Activated CD8-positive, alpha-beta T cell treated with anti-CD3 and anti-CD28 coated beads for 36 hours (primary cell): ENCODE measurements around the gene CDR2. TPM values are rescaled to one million over a fixed set of nuclear protein-coding genes. Genes with fewer than 3 reads are reported as not detected.

Source experiments
- ATAC-seq: fragments of 200-7000 bp; cut with Tn5 transposase; one replicate; pipeline ENCODE4 v1.10.0; 2021; ENCODE audit warnings: mild to moderate bottlenecking, moderate library complexity
- CTCF ChIA-PET: fragments of 350-600 bp; sonication (Branson Sonifier 250); formaldehyde crosslinking; loops from one replicate; lab custom pipeline; 2021; ENCODE audit warnings: antibody characterized with exemption; lab: Charles Lee
- POLR2A ChIA-PET: fragments of 350-600 bp; sonication (Branson Sonifier 250); formaldehyde crosslinking; loops from one replicate; lab custom pipeline; 2021; ENCODE audit warnings: antibody characterized with exemption; lab: Charles Lee
- DNase-seq: peaks from one replicate; pipeline ENCODE4 v3.0.0-alpha.2; 2020
- H3K27ac Mint-ChIP-seq: one replicate; pipeline ENCODE4 v1.8.0; 2021; ENCODE audit warnings: mild to moderate bottlenecking, mixed read lengths
- H3K27me3 Mint-ChIP-seq: one replicate; pipeline ENCODE4 v1.8.0; 2021; ENCODE audit warnings: mixed read lengths
- H3K36me3 Mint-ChIP-seq: one replicate; pipeline ENCODE4 v1.8.0; 2021; ENCODE audit warnings: low read depth, mixed read lengths
- H3K4me1 Mint-ChIP-seq: one replicate; pipeline ENCODE4 v1.8.0; 2021; ENCODE audit warnings: low read depth, mixed read lengths
- H3K4me3 Mint-ChIP-seq: one replicate; pipeline ENCODE4 v1.8.0; 2021; ENCODE audit warnings: mild to moderate bottlenecking, moderate library complexity, mixed read lengths
- H3K9me3 Mint-ChIP-seq: one replicate; pipeline ENCODE4 v1.8.0; 2021; ENCODE audit warnings: mixed read lengths
- intact Hi-C: fragments of 100-400 bp; cut with micrococcal nuclease; formaldehyde crosslinking; loops from one replicate; pipeline ENCODE4 v1.10.0; 2022
- total RNA-seq, 2 experiments: library from RNA; stranded (reverse); gene quantifications; one replicate each; pipeline ENCODE4 v1.2.3, GENCODE V29; 2021
- TF ChIP-seq, protein P1 (sequence below): fragments of 200-600 bp; IDR thresholded peaks from one replicate; pipeline ENCODE4 v1.8.0; 2022; ENCODE audit warnings: antibody characterized with exemption, mild to moderate bottlenecking

CDR2 gene
- total RNA-seq, 2 experiments from 2014 or later, result 34.7 to 37.6 TPM

DNA sequence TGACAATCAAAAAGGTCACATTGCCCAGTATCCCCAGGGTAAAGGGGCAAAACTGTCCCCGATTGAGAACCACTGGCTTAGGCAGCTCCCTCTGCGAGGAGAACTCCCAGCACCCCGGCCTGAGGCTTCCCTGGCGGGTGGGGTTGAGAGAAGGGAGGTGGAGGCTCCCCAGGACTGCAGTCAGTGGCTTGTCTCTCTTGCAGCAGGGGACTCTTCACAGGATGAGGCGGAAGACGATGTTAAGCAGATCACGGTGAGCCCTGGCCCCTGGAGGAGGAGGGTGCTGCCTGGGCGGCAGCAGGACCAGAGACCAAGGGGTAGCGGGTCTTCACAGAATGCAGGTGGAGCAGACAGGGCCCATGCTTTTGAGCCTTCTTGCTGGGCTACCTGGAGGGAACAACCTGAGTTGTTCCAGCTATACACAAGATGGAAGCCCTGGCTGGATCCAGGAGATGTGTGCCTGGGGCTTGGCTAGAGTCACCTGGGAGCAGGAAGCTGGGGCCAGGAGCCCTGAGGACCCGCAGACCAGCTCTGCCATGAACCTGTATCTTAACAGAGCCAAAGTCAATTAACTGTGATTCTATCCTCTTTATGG lies 60.4 kb downstream of the CDR2 start:
- intact Hi-C loops, result no loop called here
- Mint-ChIP-seq H3K36me3 (peaks cover 38% of the 10 kb centered on the region), H3K4me1 (no peaks in the 10 kb centered on the region), H3K27ac (no peak overlapping the region), H3K27me3 (no peaks in the 10 kb centered on the region), H3K9me3 (no peaks in the 10 kb centered on the region), H3K4me3 (no peak overlapping the region)
- POLR2A ChIA-PET, result interaction anchor here (0.9 to 1.6 kb wide), 3 partner anchors 10 to 52 kb away, joined by 3 to 4 read pairs (median 4); no protein-coding TSS in a partner anchor
- CTCF ChIA-PET, result interaction anchor here (1.0 kb wide), 1 partner anchor 14 kb away, joined by 5 read pairs; no protein-coding TSS in a partner anchor
- ATAC-seq (no peak), DNase-seq (no peak)
- TF ChIP-seq, protein P1, sequence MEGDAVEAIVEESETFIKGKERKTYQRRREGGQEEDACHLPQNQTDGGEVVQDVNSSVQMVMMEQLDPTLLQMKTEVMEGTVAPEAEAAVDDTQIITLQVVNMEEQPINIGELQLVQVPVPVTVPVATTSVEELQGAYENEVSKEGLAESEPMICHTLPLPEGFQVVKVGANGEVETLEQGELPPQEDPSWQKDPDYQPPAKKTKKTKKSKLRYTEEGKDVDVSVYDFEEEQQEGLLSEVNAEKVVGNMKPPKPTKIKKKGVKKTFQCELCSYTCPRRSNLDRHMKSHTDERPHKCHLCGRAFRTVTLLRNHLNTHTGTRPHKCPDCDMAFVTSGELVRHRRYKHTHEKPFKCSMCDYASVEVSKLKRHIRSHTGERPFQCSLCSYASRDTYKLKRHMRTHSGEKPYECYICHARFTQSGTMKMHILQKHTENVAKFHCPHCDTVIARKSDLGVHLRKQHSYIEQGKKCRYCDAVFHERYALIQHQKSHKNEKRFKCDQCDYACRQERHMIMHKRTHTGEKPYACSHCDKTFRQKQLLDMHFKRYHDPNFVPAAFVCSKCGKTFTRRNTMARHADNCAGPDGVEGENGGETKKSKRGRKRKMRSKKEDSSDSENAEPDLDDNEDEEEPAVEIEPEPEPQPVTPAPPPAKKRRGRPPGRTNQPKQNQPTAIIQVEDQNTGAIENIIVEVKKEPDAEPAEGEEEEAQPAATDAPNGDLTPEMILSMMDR, result no peak

DNA sequence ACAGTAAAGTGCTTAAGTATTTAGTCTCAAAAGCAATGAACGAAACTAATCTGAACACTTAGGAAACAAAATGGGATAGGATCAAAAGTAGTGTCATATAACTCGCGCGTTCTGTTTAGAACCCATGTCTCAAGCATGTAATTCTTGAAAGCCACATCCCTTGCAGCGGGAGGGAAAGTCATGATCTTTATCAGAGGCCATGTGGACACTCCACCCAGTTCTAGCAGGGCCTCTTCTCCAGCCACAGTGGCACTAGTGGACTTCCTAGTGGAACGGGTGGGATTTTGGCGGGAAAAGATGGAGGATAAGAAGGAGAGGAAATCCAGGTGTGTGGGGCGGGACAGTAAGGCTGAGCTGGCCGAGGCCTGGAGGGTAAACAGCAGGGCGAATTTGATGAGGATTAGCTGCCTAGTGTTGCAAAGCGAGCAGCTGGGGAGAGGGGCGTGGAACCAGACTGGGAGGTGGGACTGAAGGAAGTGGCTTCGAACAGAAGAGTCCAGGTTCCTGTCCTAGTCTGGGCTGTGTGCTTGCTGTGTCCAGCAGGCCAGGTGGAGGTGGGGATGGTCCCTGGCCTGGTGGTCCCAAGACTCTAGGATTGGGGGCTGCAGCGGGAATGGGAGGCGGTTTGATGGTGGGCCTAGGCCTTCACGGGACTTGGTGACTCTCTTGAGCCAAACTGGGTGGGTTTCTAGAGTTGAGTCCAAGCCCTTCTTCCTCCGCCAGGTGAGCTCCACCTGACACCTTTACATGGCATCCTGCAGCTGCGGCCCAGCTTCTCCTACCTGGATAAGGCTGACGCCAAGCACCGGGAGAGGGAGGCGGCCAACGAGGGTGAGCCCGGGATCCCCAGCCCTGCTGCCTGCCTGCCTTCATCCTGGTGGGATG lies 61.3 kb downstream of the CDR2 start:
- TF ChIP-seq, protein P1, result no peak
- Mint-ChIP-seq H3K4me1 (no peaks in the 10 kb centered on the region), H3K27me3 (no peaks in the 10 kb centered on the region), H3K36me3 (peaks cover 37% of the 10 kb centered on the region), H3K9me3 (no peaks in the 10 kb centered on the region), H3K27ac (peak overlapping the region; percentile 19), H3K4me3 (no peak overlapping the region)
- ChIA-PET CTCF (no interaction called here), POLR2A (interaction anchor here (0.6 to 1.7 kb wide), 3 partner anchors 9 to 24 kb away, joined by 3 to 4 read pairs (median 4); no protein-coding TSS in a partner anchor)
- DNase-seq (no peak), ATAC-seq (no peak)
- intact Hi-C loops, result no loop called here

DNA sequence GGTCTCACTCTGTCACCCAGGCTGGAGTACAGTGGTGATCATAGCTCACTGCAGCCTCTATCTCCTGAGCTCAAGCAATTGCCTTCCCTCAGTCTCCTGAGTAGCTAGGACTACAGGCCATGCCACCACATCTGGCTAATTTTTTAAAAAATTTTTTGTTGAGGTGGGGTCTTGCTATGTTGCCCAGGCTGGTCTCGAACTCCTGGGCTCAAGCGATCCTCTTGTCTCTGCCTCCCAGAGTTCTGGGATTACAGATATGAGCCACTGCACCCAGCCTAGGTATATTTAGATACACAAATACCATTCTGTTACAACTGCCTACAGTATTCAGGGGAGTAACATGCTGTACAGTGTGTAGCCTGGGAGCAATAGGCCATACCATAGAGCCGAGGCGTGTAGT lies 62.9 kb downstream of the CDR2 start:
- H3K27ac Mint-ChIP-seq, result no peak overlapping the region
- H3K4me3 Mint-ChIP-seq, result no peak overlapping the region
- intact Hi-C loops, result no loop called here
- DNase-seq, result no peak
- ChIA-PET CTCF (interaction anchor here (1.0 to 2.4 kb wide), 2 partner anchors 11 to 38 kb away, joined by 3 to 10 read pairs; no protein-coding TSS in a partner anchor), POLR2A (interaction anchor here (1.7 kb wide), 1 partner anchor 13 kb away, joined by 6 read pairs; no protein-coding TSS in a partner anchor)
- no peaks in the 10 kb centered on the region for H3K4me1 Mint-ChIP-seq
- ATAC-seq, result no peak
- no peaks in the 10 kb centered on the region for H3K9me3 Mint-ChIP-seq
- H3K36me3 Mint-ChIP-seq, result peaks cover 36% of the 10 kb centered on the region
- H3K27me3 Mint-ChIP-seq, result no peaks in the 10 kb centered on the region
- TF ChIP-seq, protein P1, result no peak

DNA sequence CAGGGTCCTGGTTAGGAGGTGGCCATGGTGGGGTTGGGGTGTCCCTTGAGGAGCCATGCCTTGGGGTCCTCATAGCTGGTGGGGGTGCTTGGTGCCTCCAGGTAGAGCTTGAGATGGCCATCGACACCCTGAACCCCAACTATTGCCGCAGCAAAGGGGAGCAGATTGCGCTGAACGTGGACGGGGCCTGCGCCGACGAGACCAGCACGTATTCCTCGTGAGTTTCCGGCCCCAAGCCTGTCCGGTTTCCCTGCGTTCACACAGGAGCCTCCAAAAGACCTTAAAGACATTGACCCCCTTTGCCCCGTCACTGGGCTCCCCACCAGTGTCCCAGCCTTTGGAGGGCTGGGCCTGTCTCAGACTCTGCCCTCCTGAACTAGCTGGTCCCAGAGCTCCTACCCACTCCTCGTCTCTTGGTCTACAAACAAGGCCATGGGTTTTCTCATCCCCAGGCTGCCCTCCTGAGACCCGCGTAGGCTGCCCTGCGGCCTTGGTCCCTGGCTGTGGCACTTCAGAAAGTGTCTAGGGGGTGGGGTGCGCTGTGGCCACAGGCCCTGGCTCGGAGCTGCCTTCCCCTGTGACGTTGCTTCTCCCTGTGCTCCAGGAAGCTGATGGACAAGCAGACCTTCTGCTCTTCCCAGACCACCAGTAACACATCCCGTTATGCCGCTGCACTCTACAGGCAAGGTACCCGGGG lies 65.4 kb downstream of the CDR2 start:
- POLR2A ChIA-PET, result interaction anchor here (1.2 to 1.5 kb wide), 2 partner anchors 9 to 10 kb away, joined by 3 to 8 read pairs; no protein-coding TSS in a partner anchor
- TF ChIP-seq, protein P1, result no peak
- intact Hi-C loops, result no loop called here
- Mint-ChIP-seq H3K27ac (no peak overlapping the region), H3K4me3 (no peak overlapping the region), H3K27me3 (no peaks in the 10 kb centered on the region), H3K36me3 (peaks cover 38% of the 10 kb centered on the region), H3K4me1 (peaks cover 4% of the 10 kb centered on the region), H3K9me3 (no peaks in the 10 kb centered on the region)
- DNase-seq (no peak), ATAC-seq (no peak)
- CTCF ChIA-PET, result interaction anchor here (1.0 to 2.1 kb wide), 4 partner anchors 8 to 231 kb away, joined by 3 to 6 read pairs (median 4); no protein-coding TSS in a partner anchor
